Endothelial cell of umbilical vein (primary cell): ENCODE measurements around the gene ACOX3.

Experiments
- MYC ChIP-seq: IDR thresholded peaks from one replicate; pipeline ENCODE4 v1.6.1; 2011; ENCODE audit warnings: mild to moderate bottlenecking, low read depth, low read length
- POLR2A ChIP-seq: IDR thresholded peaks from 2 replicates; pipeline ENCODE4 v1.6.1; 2012; ENCODE audit warnings: low read depth, mild to moderate bottlenecking, control low read depth, low read length
- TF ChIP-seq, protein P1 (sequence below), 2 donors: IDR thresholded peaks; 1 replicate in 1 of 2; 2 replicates in 1 of 2; pipeline ENCODE4 v1.5.1; 2011; ENCODE audit warnings: low read length in 2 of 2, mild to moderate bottlenecking in 2 of 2, moderate library complexity in 2 of 2, control low read depth in 1 of 2, inconsistent platforms in 1 of 2, low read depth in 1 of 2; ENCODE audit not compliant: insufficient read depth in 1 of 2; ENCODE audit errors: extremely low read depth in 1 of 2

DNA sequence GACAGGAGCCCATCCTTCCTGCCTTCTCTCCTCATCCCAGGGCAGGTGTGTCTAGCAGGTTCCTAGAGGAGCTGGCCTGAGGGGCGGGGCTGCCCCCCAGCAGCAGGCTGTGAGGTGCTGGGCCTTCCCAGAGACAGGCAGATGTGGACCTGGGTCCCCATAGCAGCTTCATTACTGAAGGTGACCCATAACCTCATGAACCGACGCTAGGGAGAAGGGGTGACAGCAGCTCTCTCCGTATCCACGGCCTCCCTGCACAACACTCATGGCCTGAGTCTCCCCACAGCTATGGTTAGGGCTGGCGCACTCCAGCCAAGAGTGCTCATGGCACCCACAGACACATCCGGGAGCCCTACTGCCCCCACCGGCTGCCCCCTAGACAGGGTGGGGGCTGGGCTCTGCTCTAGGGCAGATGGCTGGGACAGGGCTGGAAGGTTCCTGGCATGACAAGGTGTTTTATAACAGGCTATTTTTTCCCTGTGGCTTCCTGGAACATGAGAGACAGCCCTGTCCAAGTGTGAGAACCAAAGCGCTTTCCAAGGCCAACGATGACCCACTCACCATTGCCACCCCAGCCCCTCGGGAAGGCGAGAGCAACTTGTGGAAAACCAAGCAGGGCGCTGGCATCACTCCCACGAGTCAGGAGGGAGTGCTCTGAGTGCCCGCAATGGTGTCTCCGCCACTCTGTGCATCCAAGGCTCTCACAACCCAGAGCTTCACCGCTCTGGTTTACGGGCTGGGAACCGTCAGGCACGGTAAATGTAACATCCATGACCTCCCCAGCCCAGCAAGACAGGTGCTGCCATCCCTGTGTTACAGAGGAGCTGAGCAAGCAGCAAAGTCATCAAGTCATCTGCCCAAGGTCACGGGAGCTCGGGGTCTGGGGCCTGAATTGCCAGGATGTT lies 59.8 kb downstream of the ACOX3 start:
- TF ChIP-seq, protein P1, sequence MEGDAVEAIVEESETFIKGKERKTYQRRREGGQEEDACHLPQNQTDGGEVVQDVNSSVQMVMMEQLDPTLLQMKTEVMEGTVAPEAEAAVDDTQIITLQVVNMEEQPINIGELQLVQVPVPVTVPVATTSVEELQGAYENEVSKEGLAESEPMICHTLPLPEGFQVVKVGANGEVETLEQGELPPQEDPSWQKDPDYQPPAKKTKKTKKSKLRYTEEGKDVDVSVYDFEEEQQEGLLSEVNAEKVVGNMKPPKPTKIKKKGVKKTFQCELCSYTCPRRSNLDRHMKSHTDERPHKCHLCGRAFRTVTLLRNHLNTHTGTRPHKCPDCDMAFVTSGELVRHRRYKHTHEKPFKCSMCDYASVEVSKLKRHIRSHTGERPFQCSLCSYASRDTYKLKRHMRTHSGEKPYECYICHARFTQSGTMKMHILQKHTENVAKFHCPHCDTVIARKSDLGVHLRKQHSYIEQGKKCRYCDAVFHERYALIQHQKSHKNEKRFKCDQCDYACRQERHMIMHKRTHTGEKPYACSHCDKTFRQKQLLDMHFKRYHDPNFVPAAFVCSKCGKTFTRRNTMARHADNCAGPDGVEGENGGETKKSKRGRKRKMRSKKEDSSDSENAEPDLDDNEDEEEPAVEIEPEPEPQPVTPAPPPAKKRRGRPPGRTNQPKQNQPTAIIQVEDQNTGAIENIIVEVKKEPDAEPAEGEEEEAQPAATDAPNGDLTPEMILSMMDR (IDR thresholded peaks at IDR 0.05; ENCODE audit: extremely low read depth in 1 of 2, insufficient read depth in 1 of 2, low read depth in 1 of 2, low read length in 2 of 2): no peak
- TF ChIP-seq POLR2A: no peak
- no peak for TF ChIP-seq MYC
